Renal cortical epithelial cell (primary cell): ENCODE measurements around the gene NF1. TPM values are rescaled to one million over a fixed set of nuclear protein-coding genes. Genes with fewer than 3 reads are reported as not detected.

Source experiments
- total RNA-seq: library from RNA; depleted of rRNA; stranded (reverse); fragments of >200 nt; gene quantifications from 2 replicates; pipeline ENCODE4 v1.2.3, GENCODE V29; 2014

The NF1 gene
- total RNA-seq, 1 donor from 2014 or later = 121 TPM

Other genes starting within 250 kb of the NF1 start
- 7.1 and 15.2 TPM in 2 replicates for gene TEFM, start 188.7 kb upstream of the NF1 start, total RNA-seq
- gene ADAP2, start 173.0 kb upstream of the NF1 start, total RNA-seq = 3.1 and 8.7 TPM in 2 replicates
- 6.4 and 11.9 TPM in 2 replicates for gene RNF135, start 123.9 kb upstream of the NF1 start, total RNA-seq
- 0.10 TPM in 1 of 2 replicates, not detected in the other for gene OMG, start 202.3 kb downstream of the NF1 start, total RNA-seq
- gene EVI2B, start 219.1 kb downstream of the NF1 start, total RNA-seq = not detected in 2 replicates
- 0.15 TPM in 1 of 2 replicates, not detected in the other for gene EVI2A, start 226.6 kb downstream of the NF1 start, total RNA-seq